Stimulated activated CD4-positive, alpha-beta T cell treated with anti-CD3 and anti-CD28 coated beads, Interleukin-1b, Interleukin-23, amount 100 ng/mL, for 1 hour (primary cell): ENCODE results near the gene DPP10.
"Not testable (repeated sequence)": the region's sequence is repeated elsewhere in the genome, so short reads cannot be mapped to it uniquely, and the experiment has no call there.

Source experiments
- DNase-seq, 2 donors: peaks; one replicate each; pipeline ENCODE4 v3.0.0-alpha.2; 2020; ENCODE audit warnings: low read depth in 2 of 2

The DPP10 gene

DNA sequence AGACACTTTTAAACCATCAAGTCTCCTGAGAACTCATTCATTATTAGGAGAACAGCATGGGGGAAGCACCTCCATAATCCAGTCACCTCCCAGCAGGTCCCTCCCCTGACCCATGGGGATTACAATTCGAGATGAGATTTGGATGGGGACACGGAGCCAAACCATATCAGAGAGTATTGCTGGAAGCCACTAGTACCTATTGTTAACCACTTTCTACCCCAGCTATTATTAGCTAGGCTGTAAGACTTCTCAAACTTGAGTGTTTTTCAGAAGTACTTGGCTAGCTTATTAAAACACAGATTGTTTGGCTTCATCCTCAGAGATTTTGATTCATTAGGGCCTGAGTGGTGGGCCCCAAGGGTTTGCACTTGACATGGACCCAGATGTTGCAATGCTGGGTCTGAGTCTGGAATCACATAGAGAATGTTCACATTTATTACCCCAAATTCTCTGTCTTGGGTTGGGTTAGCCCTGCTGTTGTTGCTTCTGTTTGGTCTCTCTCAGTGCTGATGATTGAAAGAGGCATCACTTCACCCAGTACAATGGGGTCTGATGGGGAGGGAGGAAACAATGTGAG lies 506.9 kb downstream of the DPP10 start:
- DNase-seq, result no peak

DNA sequence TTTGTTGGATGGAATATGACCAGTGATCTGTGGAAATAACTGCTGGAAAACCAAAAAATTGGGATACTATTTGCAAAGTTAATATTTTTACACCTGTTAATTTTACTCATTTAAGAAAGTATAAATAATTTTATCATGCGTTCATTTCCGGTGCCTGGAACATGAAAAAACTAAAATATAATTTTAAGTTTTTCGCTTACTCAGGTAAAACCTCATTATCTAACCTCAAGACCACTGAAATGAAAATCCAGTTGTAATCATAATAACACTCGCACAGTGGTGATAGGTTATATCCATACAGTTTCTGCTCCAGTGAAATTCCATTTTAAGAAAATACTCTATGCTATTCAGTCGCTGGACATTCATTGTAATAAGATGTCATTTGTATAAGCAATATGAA lies 517.9 kb downstream of the DPP10 start:
- DNase-seq, result no peak

DNA sequence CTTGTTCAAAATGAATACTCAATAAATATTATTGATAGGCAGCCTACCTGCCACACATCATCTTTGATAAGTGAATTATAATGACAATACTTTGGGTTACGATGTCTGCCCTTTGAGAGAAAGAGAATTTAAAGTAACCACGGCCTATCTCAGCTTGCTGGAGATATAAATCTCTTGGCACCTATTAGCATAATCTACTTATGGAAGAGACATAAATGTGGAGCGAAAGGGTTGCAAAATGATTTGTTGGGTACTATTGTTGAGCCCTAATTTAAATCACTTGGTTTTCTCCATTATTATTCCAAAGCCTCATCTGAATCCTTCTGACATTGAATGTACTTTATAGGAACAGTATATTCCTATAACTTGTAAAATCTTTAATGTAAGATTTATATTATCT lies 520.1 kb downstream of the DPP10 start:
- DNase-seq, result no peak

DNA sequence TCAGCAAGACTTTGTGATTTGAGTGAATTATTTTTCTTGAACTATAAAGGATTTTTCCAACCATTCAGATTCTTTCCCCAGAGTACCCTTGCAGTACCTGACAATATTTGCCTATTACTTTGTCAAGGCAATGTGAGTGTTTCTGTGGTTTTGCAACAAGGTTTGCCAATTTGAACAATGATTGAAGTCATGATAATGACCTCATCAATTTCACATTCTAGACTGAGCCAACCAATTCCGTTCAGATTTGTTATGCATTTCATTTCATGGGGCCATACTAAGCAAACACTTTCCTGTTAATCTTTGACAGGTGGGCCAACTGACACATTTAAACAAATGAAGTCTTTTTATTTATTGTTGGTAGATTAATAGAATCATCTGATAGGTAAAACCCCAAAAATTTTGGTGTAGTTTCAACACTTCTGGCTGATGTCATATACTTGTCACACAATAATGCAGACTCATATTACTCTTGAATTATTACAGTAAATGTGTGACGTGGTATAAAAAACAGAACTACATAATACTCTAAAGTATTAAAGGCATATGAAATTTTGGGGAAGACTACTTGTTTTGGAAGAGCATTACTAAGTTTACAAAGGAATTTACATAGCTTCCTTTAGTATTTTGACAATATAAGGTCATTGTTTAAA lies 526.4 kb downstream of the DPP10 start:
- DNase-seq, result no peak

DNA sequence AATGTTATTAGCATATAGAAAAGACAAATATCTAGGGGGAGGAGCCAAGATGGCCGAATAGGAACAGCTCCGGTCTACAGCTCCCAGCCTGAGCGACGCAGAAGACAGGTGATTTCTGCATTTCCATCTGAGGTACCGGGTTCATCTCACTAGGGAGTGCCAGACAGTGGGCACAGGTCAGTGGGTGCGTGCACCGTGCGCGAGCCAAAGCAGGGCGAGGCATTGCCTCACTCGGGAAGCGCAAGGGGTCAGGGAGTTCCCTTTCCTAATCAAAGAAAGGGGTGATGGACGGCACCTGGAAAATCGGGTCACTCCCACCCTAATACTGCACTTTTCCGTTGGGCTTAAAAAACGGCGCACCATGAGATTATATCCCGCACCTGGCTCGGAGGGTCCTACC lies 561.9 kb downstream of the DPP10 start:
- DNase-seq, result not testable (repeated sequence)

DNA sequence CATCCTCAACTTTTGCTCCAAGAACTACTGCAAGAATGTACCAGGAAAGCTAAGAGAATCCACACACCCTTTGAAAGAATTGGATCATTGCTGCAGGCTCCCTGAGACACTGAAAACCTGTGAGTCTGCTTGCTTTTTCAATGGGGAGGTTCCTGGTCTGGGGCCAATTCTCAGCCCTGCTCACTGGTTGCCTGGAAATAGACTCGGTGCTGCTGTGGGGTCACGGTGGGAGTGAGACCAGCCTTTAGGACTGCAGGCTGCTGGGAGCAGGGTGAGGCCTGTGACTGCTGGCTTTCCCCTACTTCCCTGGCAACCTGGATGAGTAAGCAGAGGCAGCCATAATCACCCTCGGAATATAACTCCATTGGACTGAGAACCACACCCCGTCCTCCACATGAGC lies 569.3 kb downstream of the DPP10 start:
- no peak for DNase-seq

DNA sequence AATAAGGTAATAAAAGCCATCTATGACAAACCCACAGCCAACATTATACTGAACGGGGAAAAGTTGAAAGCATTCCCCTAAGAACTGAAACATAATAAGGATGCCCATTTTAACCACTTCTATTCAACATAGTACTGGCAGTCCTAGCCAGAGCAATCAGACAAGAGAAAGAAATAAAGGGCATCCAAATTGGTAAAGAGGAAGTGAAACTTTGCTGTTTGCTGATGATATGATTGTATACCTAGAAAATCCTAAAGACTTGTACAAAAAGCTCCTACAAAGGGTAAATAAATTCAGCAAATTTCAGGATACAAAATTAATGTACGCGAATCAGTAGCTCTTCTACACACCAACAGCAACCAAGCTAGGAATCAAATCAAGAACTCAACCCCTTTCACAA lies 579.6 kb downstream of the DPP10 start:
- not testable (repeated sequence) for DNase-seq

DNA sequence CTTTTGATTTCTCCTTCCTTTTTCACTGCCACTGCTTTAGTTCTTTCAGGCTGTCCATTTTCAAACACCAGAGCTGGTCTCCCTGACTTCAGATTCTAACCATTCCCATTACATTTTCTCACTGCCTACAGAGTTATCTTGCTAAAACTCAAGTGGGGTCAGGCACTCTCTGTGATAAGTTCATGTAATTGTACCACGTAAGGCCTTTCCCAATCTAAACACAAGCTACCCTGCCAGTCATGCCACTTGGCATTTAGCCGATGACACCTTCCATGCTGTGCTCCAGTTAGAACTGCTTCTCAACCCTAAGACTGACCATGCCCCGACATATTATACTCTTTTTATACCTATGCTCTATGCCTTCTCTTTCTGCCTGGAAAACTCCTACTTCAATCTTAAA lies 592.4 kb downstream of the DPP10 start:
- no peak for DNase-seq

DNA sequence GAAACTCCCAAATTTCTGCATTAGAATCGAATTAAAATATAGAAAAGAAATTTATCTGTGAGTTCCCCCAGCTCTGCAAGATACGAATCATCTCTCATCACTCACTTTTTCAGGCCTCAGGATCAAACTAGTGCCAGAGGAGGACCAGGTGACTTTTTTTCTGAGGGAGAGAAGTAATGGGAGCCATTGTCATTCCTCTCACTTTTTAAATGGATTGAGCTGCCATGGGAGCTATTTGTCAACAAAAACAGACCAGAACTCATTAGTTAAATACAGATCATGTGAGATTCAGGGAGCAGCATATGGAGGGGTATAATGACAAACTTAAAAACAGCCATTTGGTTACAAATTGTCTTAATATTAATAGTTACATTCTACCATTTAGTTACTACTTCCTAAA lies 594.4 kb downstream of the DPP10 start:
- no peak for DNase-seq

DNA sequence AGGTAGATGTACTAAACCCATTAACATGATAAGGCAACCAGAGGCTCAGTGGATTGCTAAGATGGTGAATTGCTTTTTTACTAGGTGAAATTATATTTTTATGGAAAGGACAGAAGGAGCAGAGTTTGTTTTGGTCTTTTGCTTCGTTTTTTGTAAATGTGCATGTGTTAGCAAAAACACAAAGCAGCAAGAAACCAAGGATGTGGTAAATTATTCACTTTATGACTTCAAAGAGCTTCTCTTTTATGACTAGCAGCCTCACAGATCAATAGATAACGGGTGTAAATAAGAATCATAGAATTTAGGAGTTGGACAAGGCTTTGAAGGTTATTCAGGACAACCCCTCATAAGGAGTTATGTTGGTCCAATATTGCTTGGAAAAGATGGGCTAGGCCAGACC lies 615.0 kb downstream of the DPP10 start:
- DNase-seq, result no peak

DNA sequence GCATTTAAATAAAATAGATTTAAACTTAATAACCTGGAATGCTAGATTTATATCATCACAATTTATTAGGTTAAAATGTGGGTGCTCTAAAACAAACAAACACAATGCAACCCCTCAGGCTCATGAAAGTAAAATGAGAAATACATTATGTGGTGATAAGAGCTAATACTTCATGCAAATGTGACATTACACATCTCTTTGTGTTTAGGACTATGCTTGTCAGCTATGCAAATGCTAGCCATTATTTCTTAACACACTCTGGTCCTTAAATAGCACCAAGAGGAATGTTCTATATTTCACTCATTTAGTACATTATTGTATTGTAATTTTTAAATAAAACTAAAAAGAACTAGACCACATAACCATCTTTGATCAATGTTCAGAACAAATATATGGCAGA lies 627.6 kb downstream of the DPP10 start:
- DNase-seq, result no peak

DNA sequence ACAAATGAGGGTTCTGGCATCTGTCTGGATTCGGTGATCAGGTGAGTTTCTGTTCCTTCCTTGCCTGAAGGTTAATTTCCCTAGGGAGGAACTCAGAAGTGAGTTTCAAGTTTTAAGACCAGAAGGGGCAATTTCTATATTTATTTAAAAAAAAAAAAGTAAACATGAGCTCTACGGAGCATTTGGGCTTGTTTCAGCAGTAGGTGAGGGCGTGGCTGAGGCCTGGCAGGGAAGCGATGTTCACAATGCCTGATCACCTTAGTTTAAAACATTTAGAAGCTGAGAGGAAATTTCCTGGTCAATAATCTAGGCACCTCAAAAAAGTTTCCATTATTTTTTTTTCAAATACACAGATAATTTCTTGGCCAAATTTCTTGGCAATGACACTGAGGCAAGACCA lies 629.1 kb downstream of the DPP10 start:
- DNase-seq, result no peak

DNA sequence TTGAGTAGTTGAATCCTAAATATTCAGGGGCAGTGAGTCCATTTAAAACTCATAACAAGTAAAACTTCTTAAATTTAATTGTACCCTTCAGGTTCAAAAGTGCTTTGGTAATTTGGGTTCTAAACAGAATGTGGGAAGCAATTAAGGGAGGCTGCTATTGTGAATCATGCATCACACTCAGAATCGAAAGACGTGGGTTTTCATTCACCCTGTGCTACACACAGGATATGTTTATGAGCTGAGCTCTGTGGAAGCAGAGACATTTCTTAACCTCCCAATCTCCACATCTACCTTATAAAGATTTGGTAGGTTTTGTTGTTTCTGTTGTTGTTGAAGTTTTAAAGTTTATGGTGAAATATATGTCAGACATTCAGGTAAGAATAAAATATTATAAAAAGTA lies 633.4 kb downstream of the DPP10 start:
- DNase-seq, result no peak

DNA sequence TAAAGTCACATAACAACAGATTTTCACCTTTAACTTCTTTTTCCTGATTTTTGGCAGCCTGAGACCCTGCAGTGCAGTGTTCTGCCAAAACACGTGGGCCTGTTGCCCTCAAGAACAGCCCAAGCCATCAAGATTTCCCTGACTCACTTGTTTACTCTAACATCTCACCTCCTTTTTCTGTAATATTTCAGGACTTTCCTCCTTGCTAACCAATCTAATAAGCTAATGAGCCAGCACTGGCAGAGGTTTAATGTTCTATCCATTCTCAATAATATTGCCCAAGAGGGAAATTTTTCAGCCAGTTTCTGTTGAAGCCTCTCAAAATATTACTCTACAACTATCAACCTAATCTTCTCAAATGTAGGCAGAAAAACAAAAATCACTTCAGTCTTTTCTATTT lies 635.2 kb downstream of the DPP10 start:
- DNase-seq, result no peak

DNA sequence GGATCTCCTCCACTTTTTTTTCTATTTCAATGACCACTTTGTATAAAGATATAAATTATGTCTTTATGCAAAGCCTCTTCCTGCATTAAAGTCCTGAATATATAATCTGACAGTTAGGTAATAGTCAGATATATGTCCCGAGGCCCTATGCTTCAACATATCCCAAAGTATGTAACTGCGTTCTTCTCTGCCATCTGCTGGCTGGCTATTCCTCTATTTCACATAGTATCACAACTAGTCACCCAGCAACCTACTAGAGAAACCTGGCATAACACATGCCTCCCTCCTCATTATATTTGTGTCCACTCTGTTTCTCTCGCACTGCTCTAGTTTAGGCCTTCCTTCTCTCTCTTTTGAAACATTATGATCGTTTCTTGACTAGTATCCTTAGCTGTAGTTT lies 640.8 kb downstream of the DPP10 start:
- no peak for DNase-seq

DNA sequence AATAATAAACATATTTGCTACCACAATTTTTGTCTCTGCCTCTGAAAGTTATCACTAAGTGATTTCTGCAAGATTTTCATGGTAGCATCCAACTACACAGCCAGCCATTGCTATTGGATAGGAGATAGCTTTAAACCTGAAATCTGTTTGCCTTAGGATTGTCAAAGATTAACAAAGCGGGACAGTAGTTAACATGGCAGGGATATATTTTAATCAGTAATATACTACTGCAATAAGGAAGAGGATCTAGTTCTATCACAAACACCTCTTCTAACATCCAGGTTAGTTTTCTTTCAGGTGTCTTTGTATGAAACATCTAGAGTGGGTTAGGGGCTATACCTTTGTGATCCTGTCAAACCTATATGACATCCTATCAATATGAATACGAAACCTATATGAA lies 641.3 kb downstream of the DPP10 start:
- DNase-seq, result no peak

DNA sequence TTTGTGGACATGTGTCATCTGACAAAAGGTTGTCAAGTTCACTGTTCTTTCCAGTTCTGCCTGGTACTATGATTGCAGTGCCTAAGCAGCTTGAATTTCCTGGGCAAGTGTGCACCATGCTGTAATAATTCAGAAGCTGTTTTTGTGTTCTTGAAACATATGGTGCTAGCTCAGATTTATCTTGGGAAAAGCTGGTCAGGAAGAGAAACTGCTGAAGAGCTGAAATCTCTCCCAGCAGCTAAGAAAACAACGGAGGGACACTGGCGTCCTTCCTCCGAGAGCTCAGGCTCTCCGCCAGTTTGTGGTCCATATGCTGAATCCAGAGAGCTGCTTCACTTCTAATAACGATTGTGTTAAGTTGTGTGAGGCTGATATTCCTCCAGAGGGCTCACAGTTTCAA lies 642.0 kb downstream of the DPP10 start:
- DNase-seq, result no peak

DNA sequence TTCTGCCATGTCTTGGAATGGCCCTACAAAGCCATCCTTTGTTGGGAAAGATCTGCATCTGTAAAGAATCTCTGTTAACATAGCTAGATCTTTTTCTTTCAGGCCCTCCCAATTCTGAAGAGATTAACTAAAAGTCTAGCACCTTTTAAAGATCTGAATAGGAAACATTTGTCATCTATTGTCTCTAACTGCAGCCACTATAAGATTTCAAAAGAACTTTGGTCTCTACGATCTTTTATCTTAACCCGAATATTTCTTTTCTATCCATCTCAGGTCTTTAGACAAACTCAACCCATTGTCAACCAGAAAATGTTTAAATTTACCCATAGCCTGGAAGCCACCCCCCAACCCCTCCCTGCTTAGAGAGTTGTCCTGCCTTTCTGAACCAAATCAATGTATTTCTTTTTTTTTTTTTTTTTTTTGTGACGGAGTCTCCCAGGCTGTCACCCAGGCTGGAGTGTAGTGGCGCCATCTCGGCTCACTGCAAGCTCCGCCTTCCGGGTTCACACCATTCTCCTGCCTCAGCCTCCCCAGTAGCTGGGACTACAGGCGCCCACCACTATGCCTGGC lies 643.7 kb downstream of the DPP10 start:
- DNase-seq, result not testable (repeated sequence)

DNA sequence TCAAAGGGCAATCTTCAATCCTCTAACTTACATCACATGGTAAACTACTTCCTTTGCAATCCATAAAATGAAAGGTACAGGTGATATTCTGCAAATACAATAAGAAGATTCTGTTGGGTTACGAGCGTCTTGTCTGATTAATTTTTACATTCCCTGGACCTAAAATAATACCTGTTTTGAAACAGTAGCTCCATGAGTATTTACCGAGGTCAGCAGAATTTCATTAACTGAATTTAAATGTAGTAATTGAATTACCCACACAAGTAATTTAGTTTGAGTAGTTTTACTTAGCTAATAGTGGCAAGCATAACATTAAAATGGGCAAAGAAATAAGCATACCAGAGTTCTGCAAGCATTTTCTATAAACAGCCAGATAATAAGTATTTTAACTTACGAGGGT lies 652.0 kb downstream of the DPP10 start:
- no peak for DNase-seq

DNA sequence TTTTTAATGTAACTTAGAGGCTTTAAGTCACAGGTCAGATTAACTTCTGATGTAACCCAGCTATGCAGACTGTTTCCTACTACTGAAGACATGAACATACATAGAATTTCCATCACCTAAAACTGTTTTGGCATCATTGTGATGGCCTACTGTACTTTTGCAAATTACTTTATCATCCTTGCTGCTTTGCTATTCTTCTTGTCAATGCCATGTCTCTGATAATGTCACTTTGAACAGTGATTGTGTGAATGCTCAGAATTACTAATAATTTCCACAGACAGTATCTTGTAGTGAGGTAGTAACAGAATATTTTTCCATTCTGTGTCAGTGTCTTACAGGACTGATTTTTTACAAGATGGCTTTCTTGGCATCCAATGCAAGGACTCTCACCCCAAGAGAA lies 663.5 kb downstream of the DPP10 start:
- DNase-seq, result no peak

DNA sequence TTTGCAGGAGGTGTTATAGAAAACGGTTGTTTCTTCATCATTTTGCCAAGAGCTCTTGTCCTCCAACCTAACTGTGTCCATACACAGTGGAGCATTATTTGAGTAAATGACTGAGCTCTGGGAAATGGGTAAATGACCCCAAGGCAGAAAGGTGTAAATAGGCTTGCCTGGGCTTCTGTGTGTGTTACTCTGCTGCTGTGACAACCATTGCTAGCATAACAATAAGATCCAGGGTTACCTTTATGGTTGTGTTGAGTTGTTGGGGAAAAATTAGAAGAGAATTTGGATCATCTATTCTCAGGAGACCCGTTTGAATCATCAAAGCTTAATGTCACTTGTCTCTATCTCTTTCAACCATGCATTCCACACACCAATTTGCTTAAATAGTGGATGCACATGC lies 672.7 kb downstream of the DPP10 start:
- no peak for DNase-seq

DNA sequence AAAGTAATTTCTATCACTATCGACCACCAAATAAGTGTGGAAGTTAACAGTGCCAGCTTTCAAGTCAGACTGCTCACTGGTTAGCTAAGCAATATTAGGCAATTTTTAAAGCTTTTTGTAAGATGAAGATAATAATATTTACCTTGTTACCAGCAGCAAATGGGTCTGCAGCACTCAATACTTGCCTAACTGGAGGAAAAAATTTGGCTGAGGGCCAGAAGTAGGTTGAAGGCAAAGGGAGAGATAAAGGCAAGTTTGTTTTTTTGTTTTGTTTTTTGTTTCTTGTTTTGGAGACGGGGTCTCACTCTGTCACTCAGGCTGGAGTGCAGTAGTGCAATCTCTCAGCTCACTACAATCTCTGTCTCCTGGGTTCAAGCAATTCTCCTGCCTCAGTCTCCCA lies 675.9 kb downstream of the DPP10 start:
- DNase-seq, result no peak

DNA sequence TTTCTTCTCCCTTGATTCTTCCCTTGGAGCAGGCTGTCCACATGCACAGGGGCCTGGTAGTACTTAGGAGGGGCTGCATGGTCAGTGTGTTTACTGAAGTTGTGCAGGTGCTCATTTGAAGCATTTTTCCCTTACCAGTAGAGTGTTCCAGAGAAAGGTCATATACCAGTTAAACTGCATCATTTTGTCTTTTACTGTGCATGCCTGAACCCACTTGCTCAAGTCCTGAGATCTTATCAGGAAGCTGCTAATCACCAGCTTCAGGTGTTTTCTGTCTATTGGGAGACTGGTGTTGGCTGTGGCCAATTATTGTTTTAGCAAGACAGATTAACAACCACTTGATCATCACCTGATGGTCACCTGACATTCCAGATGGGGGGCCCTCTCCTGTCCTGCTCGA lies 676.6 kb downstream of the DPP10 start:
- DNase-seq, result no peak

DNA sequence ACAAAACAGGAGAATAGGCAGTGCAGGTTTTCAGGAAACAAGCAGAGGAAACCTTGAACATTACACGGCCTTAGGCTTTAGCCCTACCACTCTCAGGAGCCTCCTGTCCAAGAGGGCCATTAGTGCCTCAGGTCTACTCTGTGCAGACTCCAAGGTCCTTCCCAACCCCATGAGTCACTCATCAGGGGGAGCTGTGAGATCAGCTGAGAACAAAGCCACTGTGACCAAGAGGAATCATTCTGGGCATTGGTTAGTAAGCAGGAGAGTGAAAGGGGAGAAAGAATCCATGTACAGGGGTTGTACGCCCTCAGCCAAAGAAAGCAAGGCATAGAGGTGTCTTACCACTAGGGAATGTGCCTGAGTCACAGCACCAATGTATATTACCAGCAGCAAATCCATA lies 680.3 kb downstream of the DPP10 start:
- DNase-seq, result no peak
